CD14-positive monocyte (primary cell): Measurements from ENCODE around the gene MTF1. TPM values are rescaled to one million over a fixed set of nuclear protein-coding genes. Genes with fewer than 3 reads are reported as not detected.
"Not testable (repeated sequence)": the region's sequence is repeated elsewhere in the genome, so short reads cannot be mapped to it uniquely, and the experiment has no call there.

ENCODE experiments used
- DNase-seq, 3 donors: peaks; one replicate each; pipeline ENCODE4 v3.0.0-alpha.2; 2011 to 2022
- H2AFZ ChIP-seq: 2 replicates; pipeline ENCODE4 v1.6.0; 2012; ENCODE audit warnings: mild to moderate bottlenecking, low read depth, low read length, inconsistent platforms; ENCODE audit not compliant: insufficient read depth, poor library complexity, severe bottlenecking
- H3K27ac ChIP-seq, 2 donors: 1 replicate in 1 of 2; 2 replicates in 1 of 2; pipeline ENCODE4 v1.5.1; 2012 to 2013; ENCODE audit warnings: low read length in 2 of 2, control low read depth in 1 of 2, inconsistent platforms in 1 of 2, low read depth in 1 of 2, mild to moderate bottlenecking in 1 of 2
- H3K27me3 ChIP-seq, 2 donors: one replicate each; pipeline versions ENCODE4 v1.6.0 to v1.6.1; 2011 to 2013; ENCODE audit warnings: low read length in 2 of 2; ENCODE audit not compliant: control insufficient read depth in 2 of 2, insufficient read depth in 2 of 2
- H3K36me3 ChIP-seq, 2 donors: replicated peaks in 1 of 2; 1 replicate in 1 of 2; 2 replicates in 1 of 2; pipeline versions ENCODE4 v1.5.1 to v1.6.1; 2012 to 2013; ENCODE audit warnings: low read length in 2 of 2, control low read depth in 1 of 2, inconsistent platforms in 1 of 2, mild to moderate bottlenecking in 1 of 2; ENCODE audit not compliant: insufficient read depth in 2 of 2, control insufficient read depth in 1 of 2
- H3K4me1 ChIP-seq, 2 donors: 1 replicate in 1 of 2; 2 replicates in 1 of 2; pipeline versions ENCODE4 v1.5.1 to v1.6.1; 2012 to 2013; ENCODE audit warnings: low read length in 2 of 2, control low read depth in 1 of 2, inconsistent platforms in 1 of 2, mild to moderate bottlenecking in 1 of 2, moderate library complexity in 1 of 2; ENCODE audit not compliant: insufficient read depth in 2 of 2, control insufficient read depth in 1 of 2
- H3K4me2 ChIP-seq: replicated peaks from 2 replicates; pipeline ENCODE3; 2012; ENCODE audit warnings: low read length, moderate library complexity, mild to moderate bottlenecking; ENCODE audit not compliant: poor library complexity, severe bottlenecking; ENCODE audit errors: extremely low read depth
- H3K4me3 ChIP-seq, 3 experiments: fragments of 200-600 bp in 1 of 3; sonication (generic) in 1 of 3; replicated peaks in 1 of 3; 1 replicate in 2 of 3; 2 replicates in 1 of 3; pipeline ENCODE4 v1.5.1; 2011 to 2013; ENCODE audit warnings: low read length in 3 of 3, mild to moderate bottlenecking in 3 of 3, control low read depth in 2 of 3, low read depth in 2 of 3, inconsistent platforms in 1 of 3, moderate library complexity in 1 of 3
- H3K79me2 ChIP-seq: 2 replicates; pipeline ENCODE4 v1.6.0; 2012; ENCODE audit warnings: mild to moderate bottlenecking, control low read depth, inconsistent platforms, low read length, moderate library complexity; ENCODE audit not compliant: insufficient read depth
- H3K9ac ChIP-seq: 2 replicates; pipeline ENCODE4 v1.6.0; 2017; ENCODE audit warnings: low read length, mild to moderate bottlenecking; ENCODE audit not compliant: insufficient read depth, poor library complexity, severe bottlenecking
- H3K9me3 ChIP-seq, 2 donors: replicated peaks in 1 of 2; 1 replicate in 1 of 2; 2 replicates in 1 of 2; pipeline versions ENCODE4 v1.5.1 to v1.6.1; 2012 to 2013; ENCODE audit warnings: low read length in 2 of 2, control low read depth in 1 of 2; ENCODE audit not compliant: control insufficient read depth in 1 of 2, insufficient read depth in 1 of 2
- H4K20me1 ChIP-seq: 2 replicates; pipeline ENCODE4 v1.6.0; 2012; ENCODE audit warnings: mild to moderate bottlenecking, low read length, control low read depth, moderate library complexity; ENCODE audit not compliant: insufficient read depth
- H3K27ac Mint-ChIP-seq, 7 donors: one replicate each; pipeline ENCODE4 v1.8.0; 2020; ENCODE audit warnings: mild to moderate bottlenecking in 7 of 7, mixed read lengths in 7 of 7, moderate library complexity in 6 of 7, inconsistent platforms in 2 of 7
- H3K27me3 Mint-ChIP-seq, 3 donors: one replicate each; pipeline ENCODE4 v1.8.0; 2021 to 2022; ENCODE audit warnings: low read depth in 3 of 3, mild to moderate bottlenecking in 3 of 3, mixed read lengths in 3 of 3, moderate library complexity in 3 of 3, inconsistent platforms in 1 of 3
- H3K36me3 Mint-ChIP-seq, 2 donors: one replicate each; pipeline ENCODE4 v1.8.0; 2020; ENCODE audit warnings: mixed read lengths in 2 of 2, inconsistent platforms in 1 of 2, mild to moderate bottlenecking in 1 of 2
- H3K4me1 Mint-ChIP-seq: one replicate; pipeline ENCODE4 v1.8.0; 2020; ENCODE audit warnings: mild to moderate bottlenecking, mixed read lengths
- H3K4me3 Mint-ChIP-seq, 2 donors: one replicate each; pipeline ENCODE4 v1.8.0; 2020; ENCODE audit warnings: mild to moderate bottlenecking in 2 of 2, mixed read lengths in 2 of 2, moderate library complexity in 1 of 2
- H3K9me3 Mint-ChIP-seq, 7 donors: one replicate each; pipeline ENCODE4 v1.8.0; 2020 to 2022; ENCODE audit warnings: mixed read lengths in 7 of 7, mild to moderate bottlenecking in 6 of 7, moderate library complexity in 6 of 7, inconsistent platforms in 2 of 7
- CTCF ChIP-seq: fragments of 200-600 bp; IDR thresholded peaks from one replicate; pipeline ENCODE4 v1.8.0; 2022; ENCODE audit warnings: antibody characterized with exemption, mild to moderate bottlenecking
- WGBS: methylation state at CpG from one replicate; pipeline ENCODE4 v1.1.5; 2013; ENCODE audit warnings: missing lambda C conversion rate; ENCODE audit not compliant: insufficient coverage; 5-methylcytosine and 5-hydroxymethylcytosine counted together
- intact Hi-C, 2 donors: fragments of 100-400 bp; cut with micrococcal nuclease; formaldehyde crosslinking; loops; one replicate each; pipeline versions ENCODE4 v1.15.0 to v1.15.1; 2023
- polyA plus RNA-seq, 3 donors: library from polyadenylated mRNA; depleted of rRNA in 1 of 3; unstranded in 2 of 3; stranded (reverse) in 1 of 3; fragments of 300-500 nt in 2 of 3; fragments of >200 nt in 1 of 3; fragmentation: Illumina TruSeq in 2 of 3; gene quantifications; 1 replicate in 2 of 3; 2 replicates in 1 of 3; pipeline ENCODE4 v1.2.3, GENCODE V29; 2012 to 2021

MTF1 gene
- polyA plus RNA-seq, 3 donors, result 17.1 to 41.0 (median 29.6) TPM

GRCh38 chr1:37901191-37901892 lies 42.0 kb upstream of the MTF1 start:
- peaks cover 13 to 14% of the 10 kb centered on the region in 2 donors for H3K4me1 ChIP-seq
- WGBS, result 37% methylated on average over 3 of the region's 8 CpGs
- peak overlapping the region; percentile 14 to 63 for H3K27ac ChIP-seq
- Mint-ChIP-seq H3K36me3 (peaks cover 15 to 32% of the 10 kb centered on the region in 2 donors), H3K27ac (peak overlapping the region; percentile 73 to 92 (median 84)), H3K27me3 (peaks cover 0 to 4% (median 3%) of the 10 kb centered on the region in 3 donors), H3K9me3 (peaks cover 0 to 2% (median 0%) of the 10 kb centered on the region in 7 donors), H3K4me3 (peak overlapping the region in 1 of 2 donors; percentile 32), H3K4me1 (peaks cover 13% of the 10 kb centered on the region)
- intact Hi-C loops, result no loop called here
- peaks cover 10% of the 10 kb centered on the region for H4K20me1 ChIP-seq
- no peak for TF ChIP-seq CTCF
- peak in 2 of 3 donors; percentile 15 to 78 for DNase-seq
- H3K4me2 ChIP-seq, result no peak overlapping the region
- no peaks in the 10 kb centered on the region for H3K27me3 ChIP-seq
- H3K4me3 ChIP-seq, result no peak overlapping the region
- peak overlapping the region; percentile 2 for H3K9ac ChIP-seq
- no peak overlapping the region for H2AFZ ChIP-seq
- peaks cover 0 to 9% of the 10 kb centered on the region in 2 donors for H3K36me3 ChIP-seq
- H3K9me3 ChIP-seq, result peaks cover 0 to under 1% of the 10 kb centered on the region in 2 donors
- H3K79me2 ChIP-seq, result peaks cover 11% of the 10 kb centered on the region

GRCh38 chr1:37897563-37897962 lies 38.2 kb upstream of the MTF1 start:
- H3K36me3 Mint-ChIP-seq, result peaks cover 14 to 29% of the 10 kb centered on the region in 2 donors
- H3K9ac ChIP-seq, H3K4me3 Mint-ChIP-seq, H2AFZ ChIP-seq, H3K36me3 ChIP-seq, H3K9me3 ChIP-seq, H3K27ac ChIP-seq, H3K4me3 ChIP-seq, H3K27me3 ChIP-seq, H3K4me2 ChIP-seq, H3K27me3 Mint-ChIP-seq, intact Hi-C loops, DNase-seq, H3K9me3 Mint-ChIP-seq: not testable (repeated sequence)
- Histone ChIP-seq H3K4me1 (peaks cover 13 to 14% of the 10 kb centered on the region in 2 donors), H3K79me2 (peaks cover 11% of the 10 kb centered on the region), H4K20me1 (peaks cover 14% of the 10 kb centered on the region)
- no CpG with 5 or more reads among the region's 3 CpGs for WGBS
- peaks cover 15% of the 10 kb centered on the region for H3K4me1 Mint-ChIP-seq
- peak overlapping the region in 1 of 7 donors; percentile 46 for H3K27ac Mint-ChIP-seq
